ENCODE data around the gene NDUFV1. TPM values are rescaled to one million over a fixed set of nuclear protein-coding genes. Genes with fewer than 3 reads are reported as not detected.

Gene NDUFV1
- total and polyA plus RNA-seq, 2 of the 4 experiments (the other 2 are of a cell fraction): 120 to 133 TPM

GRCh38 chr11:67584881-67585873, 21.6 kb upstream of the NDUFV1 start:
- H2AK5ac ChIP-seq (ENCODE audit: low read depth, low read length): peak overlapping the region; percentile 97
- peaks cover 20% of the 10 kb centered on the region for H3K36me3 ChIP-seq (ENCODE audit: control insufficient read depth, insufficient read depth, low read length)
- no peak overlapping the region for H2BK20ac ChIP-seq (ENCODE audit: low read depth, low read length)
- no peaks in the 10 kb centered on the region for H3K9me3 ChIP-seq (ENCODE audit: control insufficient read depth, insufficient read depth, low read length)
- H3K27ac ChIP-seq (ENCODE audit: insufficient read depth, low read length): peak overlapping the region; percentile 84
- H2BK15ac ChIP-seq (ENCODE audit: low read depth, low read length): no peak overlapping the region; the same call in 2 of the 3 replicates
- H3K56ac ChIP-seq (ENCODE audit: extremely low read depth, insufficient read depth, low read length): 0 out of 2 replicates have a peak overlapping the region, but pooled peaks have one; percentile 24
- peak overlapping the region; percentile 77 for H3K4me3 ChIP-seq (ENCODE audit: insufficient read depth, low read depth, low read length)
- peaks cover 16% of the 10 kb centered on the region for H3K9me1 ChIP-seq (ENCODE audit: insufficient read depth, low read length)
- H3K9ac ChIP-seq (ENCODE audit: low read depth, low read length): peak overlapping the region; percentile 86
- peak overlapping the region; percentile 98 for H3K14ac ChIP-seq (replicated peaks; ENCODE audit: low read depth, low read length)
- H2AK9ac ChIP-seq (replicated peaks; ENCODE audit: low read depth, low read length, poor library complexity): peak overlapping the region; percentile 99
- H3K4me2 ChIP-seq (ENCODE audit: low read depth, low read length): peak overlapping the region; percentile 81
- H3K4ac ChIP-seq (ENCODE audit: low read depth, low read length): peak overlapping the region; percentile 91
- POLR2A ChIA-PET (ENCODE audit: unreplicated experiment): no interaction called here
- ATAC-seq (ENCODE audit: low read depth) (no peak), DNase-seq (no peak)
- H3K79me1 ChIP-seq (ENCODE audit: low read depth in 1 of 2, low read length in 2 of 2): peaks cover 18 to 45% of the 10 kb centered on the region in 2 experiments
- peaks cover 6% of the 10 kb centered on the region; the same call in 1 of the 2 replicates for H3K27me3 ChIP-seq (ENCODE audit: control insufficient read depth, insufficient read depth, low read length)
- CTCF ChIA-PET: interaction anchor here (1.1 kb wide), 1 partner anchor 13 kb away, joined by 3 read pairs; no protein-coding TSS in a partner anchor
- peak overlapping the region; percentile 44 for H2AFZ ChIP-seq (replicated peaks; ENCODE audit: low read length, poor library complexity)
- WGBS, 2 experiments (ENCODE audit: extremely low coverage in 2 of 2, insufficient read length in 1 of 2): 100% methylated on average over 3 of the region's 21 CpGs; no CpG with 5 or more reads in 1 of the 2 experiments
- H4K8ac ChIP-seq (ENCODE audit: low read depth in 2 of 2, low read length in 2 of 2): peak overlapping the region; percentile 63 to 84; a peak in 2 of 4 replicates
- intact Hi-C loops (cut with micrococcal nuclease) (no loop called here), dilution Hi-C loops (cut with HindIII; ENCODE audit: low sequenced_read_pairs, unreplicated experiment) (no loop called here), in situ Hi-C loops (cut with MboI; ENCODE audit: low sequenced_read_pairs) (no loop called here)
- TF ChIP-seq BHLHE40 (IDR thresholded peaks at IDR 0.05; ENCODE audit: low read depth, low read length) (no peak), POLR2A (IDR thresholded peaks at IDR 0.05; ENCODE audit: low read depth, low read length) (0 out of 2 replicates have a peak, but pooled peaks have one; percentile 0), USF2 (IDR thresholded peaks at IDR 0.05; ENCODE audit: low read depth, low read length) (0 out of 2 replicates have a peak, but pooled peaks have one; percentile 27)
- H3K18ac ChIP-seq (ENCODE audit: low read depth, low read length): no peak overlapping the region
- H2BK5ac ChIP-seq (ENCODE audit: low read depth, low read length, poor library complexity, severe bottlenecking): no peak overlapping the region
- peaks cover 11% of the 10 kb centered on the region for H3K4me1 ChIP-seq (ENCODE audit: control insufficient read depth, insufficient read depth, low read length)
- H2BK120ac ChIP-seq (ENCODE audit: low read depth, low read length): no peak overlapping the region; the same call in 1 of the 2 replicates
- H4K91ac ChIP-seq (ENCODE audit: insufficient read depth, low read depth, low read length): peak overlapping the region; percentile 55
- no TSS peak for BruUV-seq (replicated peaks)
- H4K20me1 ChIP-seq (ENCODE audit: insufficient read depth, low read length): peaks cover 31% of the 10 kb centered on the region
- no peak overlapping the region for H4K5ac ChIP-seq (ENCODE audit: low read depth, low read length)
- peak overlapping the region; percentile 90; the same call in 1 of the 2 replicates for H3K23ac ChIP-seq (ENCODE audit: low read depth, low read length)
